HL-60/S4 (cell line): ENCODE measurements around the gene TPK1.
"Not testable (repeated sequence)": the region's sequence is repeated elsewhere in the genome, so short reads cannot be mapped to it uniquely, and the experiment has no call there.

Experiments used
- in situ Hi-C: fragments of 300-500 bp; cut with MboI; formaldehyde crosslinking; loops from 2 replicates; pipeline ENCODE4 v1.14.3; 2022; ENCODE audit warnings: low sequenced_read_pairs

TPK1 gene

DNA sequence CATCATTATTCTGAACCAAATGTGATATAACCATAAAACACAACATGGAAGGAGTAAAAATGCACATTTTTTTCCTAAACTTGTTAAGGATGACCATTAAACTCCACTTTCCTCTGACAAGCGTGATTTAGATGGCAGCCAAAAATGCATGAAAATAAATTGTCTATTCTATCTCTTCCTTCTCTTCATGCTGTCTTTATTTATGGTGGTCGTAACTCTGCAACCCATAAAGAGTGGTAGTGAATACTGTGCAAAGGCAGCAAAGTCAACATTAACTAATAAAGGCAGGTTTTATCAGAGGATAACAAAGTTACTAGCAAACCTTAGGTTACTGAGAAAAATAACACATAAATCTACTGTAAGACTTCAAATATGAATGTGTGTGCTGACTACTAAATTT lies 106.6 kb downstream of the TPK1 start:
- in situ Hi-C loops = no loop called here

DNA sequence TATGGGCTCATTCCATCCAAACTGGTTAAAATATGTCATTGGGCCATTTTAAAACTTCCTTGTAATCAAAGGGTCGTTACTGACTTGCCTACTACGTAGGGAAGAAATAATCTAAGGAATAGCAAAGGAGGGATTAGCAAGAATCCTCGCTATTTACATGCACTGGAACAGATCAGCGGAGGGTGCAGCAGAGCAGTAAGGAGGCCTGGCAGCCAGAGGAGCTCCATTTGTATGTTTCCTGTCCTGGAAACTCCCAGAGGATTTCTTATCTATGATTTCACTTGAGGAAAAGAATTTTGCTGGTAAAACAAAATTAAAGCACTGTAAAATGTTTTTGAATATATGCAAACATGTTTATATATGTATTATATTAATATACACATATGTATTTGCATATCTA lies 107.3 kb downstream of the TPK1 start:
- in situ Hi-C loops = no loop called here

DNA sequence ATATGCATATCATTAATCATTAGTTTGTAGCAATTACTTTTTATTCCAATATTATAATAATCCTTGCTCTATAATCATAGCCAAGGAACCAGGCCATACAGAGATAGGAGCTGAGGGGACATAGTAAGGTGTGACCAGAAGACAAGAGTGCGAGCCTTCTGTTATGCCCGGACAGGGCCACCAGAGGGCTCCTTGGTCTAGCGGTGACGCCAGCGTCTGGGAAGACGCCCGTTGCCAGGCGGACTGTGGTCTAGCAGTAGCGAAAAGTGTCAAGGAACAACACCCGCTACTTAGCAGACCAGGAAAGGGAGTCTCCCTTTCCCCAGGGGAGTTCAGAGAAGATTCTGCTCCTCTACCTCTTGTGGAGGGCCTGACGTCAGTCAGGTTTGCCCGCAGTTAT lies 109.0 kb downstream of the TPK1 start:
- in situ Hi-C loops = not testable (repeated sequence)

DNA sequence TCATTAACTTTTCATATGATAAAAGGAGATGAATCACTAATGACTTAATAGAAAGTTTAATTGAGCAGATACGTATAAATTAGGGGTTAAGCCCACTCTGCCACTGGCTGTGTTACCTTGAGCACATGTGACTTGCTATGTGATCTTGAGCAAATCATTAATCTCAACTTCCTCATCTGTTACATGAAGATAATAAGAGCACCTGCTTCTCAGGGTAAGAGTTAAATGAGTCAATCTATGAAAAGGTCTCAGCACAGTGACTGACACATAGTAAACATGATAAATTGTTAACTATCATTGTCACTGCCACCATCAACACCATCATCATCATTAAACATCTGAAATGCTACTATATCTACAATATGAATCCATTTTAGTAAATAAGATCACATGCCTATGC lies 110.8 kb downstream of the TPK1 start:
- in situ Hi-C loops = no loop called here

DNA sequence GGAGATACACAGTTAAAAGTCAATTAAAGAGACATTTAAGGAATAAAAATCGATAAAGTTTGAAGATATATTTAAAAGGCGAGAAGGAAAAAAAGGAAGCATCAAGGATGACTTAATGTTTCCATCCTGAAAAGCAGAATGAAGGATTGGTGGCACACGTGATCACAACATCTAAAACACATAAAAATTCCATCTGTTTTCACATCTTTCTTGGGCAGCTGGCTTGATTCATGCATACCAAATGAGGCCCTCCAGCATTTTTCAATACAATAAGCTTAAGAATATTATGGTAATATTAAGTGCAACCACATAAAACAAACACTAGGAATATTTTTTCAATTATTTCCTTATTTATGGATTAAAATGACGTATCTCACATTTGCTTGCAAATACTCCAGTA lies 112.6 kb downstream of the TPK1 start:
- in situ Hi-C loops = no loop called here

DNA sequence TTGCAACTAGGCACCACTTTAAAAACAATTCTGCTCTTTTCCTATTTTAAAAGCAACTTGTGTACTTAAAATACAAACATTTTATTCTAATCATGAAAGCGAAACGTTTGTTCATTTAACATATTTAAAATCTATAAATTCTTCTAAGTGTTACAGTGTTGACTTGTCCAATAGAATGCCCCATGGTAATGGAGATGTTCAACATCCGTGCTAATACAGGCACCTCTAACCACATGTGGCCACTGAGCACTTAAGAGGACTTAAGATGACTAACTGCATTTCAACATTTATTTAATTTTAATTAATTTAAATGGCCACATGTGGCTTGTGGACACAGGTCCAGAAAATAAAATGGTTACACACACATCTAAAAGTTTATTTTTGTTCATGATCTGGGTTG lies 115.1 kb downstream of the TPK1 start:
- in situ Hi-C loops = no loop called here

DNA sequence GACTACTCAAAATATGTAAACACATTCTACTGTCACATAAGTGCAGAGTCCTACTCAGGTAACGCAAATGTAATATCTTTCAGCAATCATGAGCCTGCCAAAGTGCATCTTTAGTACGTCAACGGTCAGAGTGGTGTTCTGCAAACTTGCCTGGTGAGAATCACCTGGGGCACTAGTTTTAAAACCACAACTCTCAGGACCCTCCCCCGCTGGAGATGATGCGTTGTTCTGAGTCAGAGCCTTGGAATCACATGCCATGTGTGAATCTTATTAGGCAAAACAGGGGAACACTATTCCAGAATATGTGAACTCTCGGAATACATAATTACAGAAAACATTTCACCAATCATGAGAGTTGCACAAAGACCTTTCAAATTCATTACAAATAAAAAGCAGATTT lies 115.7 kb downstream of the TPK1 start:
- in situ Hi-C loops = no loop called here

DNA sequence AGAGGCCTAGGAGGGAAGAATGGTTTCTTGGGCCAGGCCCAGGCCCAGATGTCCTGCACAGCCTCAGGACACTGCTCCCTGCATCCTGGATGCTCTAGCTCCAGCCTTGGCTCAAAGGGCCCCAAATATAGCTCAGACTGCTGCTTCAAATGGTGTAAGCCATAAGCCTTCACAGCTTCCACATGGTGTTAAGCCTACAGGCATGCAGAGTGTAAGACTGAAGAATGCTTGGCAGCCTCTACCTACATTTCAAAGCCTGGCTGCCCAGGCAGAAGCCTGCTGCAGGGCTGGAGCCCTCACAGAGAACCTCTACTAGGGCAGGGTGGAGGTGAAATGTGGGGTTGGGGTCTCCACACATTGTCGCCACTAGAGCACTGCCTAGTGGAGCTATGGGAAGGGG lies 118.1 kb downstream of the TPK1 start:
- in situ Hi-C loops = no loop called here

DNA sequence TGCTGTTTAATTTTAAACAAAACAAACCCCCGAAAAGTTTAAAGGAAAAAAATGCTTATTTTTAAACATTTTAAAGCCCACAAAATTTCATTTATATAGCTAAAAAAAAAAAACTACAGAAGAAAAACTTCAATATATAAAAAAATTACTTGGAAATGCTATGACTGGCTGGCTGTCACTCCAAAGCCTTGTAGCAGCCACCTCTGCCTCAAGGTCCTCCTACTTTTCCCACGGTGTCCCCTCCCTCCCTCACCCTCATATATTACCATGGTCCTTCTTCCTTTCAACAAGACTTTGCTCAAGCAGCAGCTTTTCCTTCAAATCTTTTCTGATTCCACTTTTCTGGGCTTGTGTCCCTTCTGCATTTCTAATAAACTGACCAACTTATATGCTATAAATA lies 122.0 kb downstream of the TPK1 start:
- in situ Hi-C loops = no loop called here

DNA sequence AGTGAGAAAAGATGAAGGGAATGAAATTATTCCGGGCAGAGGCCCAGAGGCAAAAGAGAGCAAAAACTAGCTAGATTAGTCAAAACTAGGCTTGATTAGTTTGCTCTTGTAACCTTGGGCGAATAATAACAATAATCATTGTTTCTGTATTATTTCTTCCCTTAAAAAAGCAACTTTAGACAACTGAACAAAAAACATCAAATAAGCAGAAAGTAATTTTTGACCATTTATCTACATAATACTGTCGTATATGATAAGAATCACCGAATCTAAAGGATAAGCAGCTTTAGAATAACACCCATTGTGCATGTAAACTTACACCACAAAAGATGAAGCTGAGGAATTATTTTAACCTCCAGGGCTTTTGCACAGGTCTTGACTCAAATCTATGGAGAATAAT lies 125.1 kb downstream of the TPK1 start:
- in situ Hi-C loops = no loop called here

DNA sequence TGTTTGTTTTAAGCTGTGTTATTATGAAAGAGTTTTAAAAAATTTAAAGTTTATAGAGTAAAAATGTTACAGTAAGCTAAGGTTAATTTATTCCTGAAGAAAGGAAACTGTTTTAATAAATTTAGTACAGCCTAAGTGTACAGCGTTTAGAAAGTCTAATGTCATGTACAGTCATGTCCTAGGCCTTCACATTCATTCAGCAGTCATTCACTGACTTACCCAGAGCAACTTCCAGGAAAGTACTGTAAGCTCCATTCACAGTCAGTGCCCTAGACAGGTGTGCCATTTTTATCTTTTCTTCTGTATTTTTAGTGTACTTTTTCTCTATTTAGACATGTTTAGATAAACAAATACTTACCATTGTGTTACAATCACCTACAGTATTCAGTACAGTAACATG lies 126.8 kb downstream of the TPK1 start:
- in situ Hi-C loops = no loop called here

DNA sequence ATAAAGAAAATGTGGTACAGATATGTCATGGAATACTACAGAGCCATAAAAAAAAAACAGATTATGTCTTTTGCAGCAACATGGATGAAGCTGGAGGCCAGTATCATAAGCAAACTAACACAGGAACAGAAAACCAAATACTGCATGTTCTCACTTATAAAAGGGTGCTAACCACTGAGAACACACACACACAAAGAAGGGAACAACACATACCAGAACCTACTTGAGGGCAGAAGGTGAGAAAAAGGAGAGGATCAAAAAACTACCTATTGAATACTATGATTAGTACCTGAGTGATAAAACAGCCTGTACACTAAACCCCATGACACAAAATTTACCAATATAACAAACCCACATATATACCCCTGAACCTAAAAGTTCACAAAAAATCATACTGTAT lies 144.6 kb downstream of the TPK1 start:
- in situ Hi-C loops = no loop called here

DNA sequence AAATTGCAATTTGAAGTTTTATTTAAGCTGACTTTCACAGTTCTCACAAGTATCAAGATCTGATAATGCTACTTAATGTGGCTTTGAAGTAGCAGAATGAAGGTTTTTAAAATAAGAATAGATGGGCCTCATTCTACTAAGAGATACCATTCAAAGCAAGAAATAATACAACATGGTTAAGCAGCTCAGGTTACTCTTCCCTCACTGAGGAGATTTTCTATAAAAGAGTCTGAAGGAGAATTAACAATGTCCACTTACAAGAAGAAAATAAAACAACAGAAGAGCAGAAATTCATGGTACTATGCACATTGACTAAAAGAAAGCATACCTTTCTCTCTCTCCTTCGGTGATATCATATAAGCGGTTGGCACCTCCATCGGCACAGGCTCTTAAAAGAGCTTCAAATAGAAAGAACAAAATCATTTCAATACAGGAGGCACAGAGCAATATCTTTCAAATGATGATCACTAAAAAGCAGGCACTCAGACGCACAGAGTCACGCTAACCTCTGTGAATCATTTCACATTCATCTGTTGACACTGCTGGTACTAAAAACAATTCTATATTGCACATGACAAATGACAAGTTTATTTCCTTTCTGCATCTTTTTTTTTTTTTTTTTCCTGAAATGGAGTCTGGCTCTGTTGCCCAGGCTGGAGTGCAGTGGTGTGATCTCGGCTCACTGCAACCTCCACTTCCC lies 153.1 kb downstream of the TPK1 start:
- in situ Hi-C loops = no loop called here

DNA sequence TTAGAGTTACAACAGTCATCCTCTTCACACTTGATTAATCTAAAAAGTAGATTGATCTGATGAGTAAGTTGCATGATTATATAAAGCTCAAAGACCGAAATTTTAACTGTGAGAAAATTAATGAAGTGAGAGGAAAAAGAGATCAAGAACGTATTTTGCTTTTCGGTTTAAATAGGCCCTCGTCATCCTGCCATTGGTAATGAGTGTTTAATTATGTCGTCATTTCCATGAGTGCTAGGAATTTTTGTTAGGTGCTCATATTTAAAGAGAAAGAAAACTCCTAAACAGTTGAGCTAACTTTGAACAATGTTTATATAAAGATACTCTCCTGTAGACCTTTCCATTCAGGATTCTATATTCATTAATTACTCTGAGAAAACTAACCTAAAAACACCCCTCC lies 159.4 kb downstream of the TPK1 start:
- in situ Hi-C loops = no loop called here

DNA sequence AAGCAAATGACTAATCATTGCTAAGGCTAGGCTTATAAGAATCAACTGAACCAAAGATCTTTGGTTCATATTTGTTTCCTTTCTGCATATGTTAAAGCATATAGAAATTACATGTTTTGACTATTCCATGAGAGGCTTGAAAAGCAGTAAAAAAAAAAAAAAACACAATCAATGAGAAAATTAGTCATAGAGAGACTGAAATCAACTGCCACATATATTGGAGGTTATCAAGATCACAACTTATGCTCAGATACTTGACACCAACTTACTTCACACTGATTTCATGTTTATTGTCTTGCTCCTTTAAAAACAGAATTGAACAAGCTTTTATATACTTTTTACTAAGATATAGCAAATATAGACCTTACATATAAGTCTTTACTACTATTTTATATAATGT lies 161.3 kb downstream of the TPK1 start:
- in situ Hi-C loops = no loop called here

DNA sequence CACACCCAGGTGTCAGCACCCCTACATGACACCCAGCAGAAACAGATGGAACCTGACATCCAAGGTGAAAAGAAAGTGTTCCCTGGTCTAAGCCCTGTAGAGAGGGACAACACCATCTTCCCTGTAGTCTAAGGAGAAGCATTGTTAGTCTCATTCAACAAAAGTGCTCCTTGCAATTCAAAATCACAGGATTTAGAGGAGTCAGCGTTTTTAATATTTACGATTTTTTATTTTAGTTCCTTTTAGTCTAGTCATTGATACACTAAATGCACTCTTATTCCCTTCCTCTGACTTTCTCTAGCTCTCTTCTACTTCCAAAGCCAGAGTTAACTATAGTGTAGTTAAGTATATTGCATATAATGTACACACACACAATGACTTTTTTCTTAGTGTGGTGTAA lies 163.0 kb downstream of the TPK1 start:
- in situ Hi-C loops = no loop called here

DNA sequence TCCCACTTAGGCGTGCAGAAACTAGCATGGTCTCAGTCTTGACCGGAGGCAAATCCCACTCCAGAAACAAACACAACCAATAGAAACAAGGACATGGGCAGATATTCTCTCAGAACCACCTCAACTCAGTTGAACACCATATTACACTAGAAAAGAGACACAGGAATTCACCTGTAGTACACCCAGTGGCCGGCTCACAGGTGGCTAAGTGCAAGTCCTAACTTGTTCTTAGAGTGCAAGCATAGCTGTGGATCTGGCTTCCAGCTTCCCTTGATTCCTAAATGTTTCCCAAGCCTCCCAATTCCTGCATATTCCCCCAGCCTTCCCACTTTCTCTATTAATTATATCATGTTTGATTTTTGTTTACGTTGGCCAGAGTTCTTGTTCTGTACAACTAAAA lies 164.4 kb downstream of the TPK1 start:
- in situ Hi-C loops = no loop called here

DNA sequence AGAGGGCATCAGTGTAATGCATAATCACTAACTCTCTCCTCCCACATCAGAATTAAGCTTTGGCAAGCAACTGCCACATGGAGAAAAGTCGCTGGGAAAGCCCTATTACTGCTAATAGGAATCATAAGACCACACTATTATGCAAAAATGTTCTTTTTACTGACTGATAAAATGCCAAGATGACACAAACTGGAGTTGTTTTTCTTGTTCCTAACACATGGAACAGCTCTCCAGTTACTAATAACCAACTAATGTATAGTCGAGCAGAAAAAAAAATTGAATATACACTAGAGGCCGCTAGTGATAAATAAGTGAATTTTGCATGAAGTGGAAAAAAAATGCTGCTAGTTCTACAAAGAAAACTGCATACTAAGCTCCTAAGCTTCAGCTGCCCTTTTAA lies 165.6 kb downstream of the TPK1 start:
- in situ Hi-C loops = no loop called here

DNA sequence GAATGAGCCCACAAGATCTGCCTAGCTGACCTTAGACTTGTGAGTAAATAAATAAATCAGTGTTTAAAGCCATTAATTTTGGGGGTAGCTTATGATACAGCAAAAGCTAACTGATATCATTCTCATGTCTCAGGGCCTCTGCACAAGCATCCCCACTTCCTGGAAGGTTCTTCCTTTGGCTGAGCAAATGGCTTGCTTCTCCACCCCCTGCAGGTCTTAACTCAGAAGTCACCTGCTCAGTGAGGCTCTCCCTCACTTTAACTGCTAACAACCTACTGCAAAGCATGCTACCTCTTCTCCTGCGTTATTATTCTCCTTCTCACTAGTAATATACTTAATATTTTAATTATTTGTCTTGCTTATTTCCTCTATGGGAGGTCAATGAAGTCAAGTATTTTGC lies 167.3 kb downstream of the TPK1 start:
- in situ Hi-C loops = no loop called here

DNA sequence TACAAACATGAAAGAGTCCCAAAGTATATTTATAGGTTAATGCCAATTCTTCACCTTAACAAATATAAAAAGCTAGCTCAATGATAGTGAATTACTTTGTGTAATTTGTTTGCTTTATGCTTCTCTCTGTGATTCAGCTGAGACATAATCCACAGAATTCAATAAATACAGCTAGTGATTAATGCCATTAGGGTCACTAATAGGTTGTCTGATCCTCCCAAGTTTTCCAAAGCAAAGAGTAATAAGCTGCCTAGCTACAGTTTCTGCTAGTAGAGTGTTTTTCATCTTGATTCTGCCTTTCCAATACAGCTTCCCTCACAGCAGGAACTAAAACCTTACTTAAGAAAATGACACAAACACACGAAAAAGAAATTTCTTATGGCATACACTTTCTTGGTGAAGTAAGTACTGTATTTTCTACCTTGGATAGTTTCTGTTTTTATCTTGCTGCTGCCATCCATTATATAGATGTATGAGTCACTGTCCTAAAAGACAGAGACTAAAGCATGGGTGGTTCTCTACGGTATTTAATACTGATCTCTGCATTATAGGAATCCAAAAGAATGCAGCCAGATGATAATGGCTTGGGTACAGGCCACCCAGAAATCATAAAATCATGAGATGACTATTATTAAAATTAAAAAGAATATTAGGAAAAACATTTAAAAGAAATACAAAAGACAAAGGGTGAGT lies 170.0 kb downstream of the TPK1 start:
- in situ Hi-C loops = no loop called here

DNA sequence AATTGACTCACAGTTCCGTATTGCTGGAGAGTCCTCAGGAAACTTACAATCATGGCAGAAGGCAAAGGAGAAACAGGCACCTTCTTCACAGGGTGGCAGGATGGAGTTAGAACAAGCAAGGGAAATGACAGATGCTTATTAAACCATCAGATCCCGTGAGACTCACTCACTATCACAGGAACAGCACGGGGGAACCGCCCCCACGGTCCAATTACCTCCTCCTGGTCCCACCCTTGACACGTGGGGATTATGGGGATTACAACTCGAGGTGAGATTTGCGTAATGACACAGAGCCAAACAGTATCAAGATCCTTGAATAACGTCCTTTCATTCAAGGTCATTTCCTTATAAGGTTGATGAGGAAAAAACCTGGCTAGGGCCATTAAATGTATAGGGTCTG lies 176.6 kb downstream of the TPK1 start:
- in situ Hi-C loops = no loop called here

DNA sequence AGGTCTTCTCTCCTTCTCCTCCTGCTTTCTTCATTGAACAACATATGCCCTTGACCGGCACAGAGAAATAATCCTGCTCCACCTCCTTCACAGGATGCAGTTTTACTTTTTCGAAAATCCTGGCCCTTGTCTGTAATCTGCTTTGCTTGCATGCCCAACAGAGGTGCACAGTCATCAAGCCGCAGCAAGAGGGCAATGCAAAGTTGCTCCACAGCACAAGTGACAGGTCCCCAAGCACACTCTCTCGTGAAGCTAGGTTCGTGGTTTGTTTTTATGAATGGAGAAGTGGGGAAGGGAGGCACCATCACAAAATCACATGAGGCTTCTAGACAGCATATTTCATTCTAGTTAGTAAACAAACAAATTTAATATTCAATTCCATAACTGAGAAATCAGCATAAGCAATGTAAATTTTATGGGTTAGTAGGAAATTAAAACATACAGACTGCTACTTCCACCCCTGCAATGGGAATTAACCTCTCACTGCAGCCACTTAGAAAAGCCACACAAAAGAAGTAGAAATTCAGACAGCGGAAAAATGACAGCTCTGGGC lies 178.8 kb downstream of the TPK1 start:
- in situ Hi-C loops = no loop called here

DNA sequence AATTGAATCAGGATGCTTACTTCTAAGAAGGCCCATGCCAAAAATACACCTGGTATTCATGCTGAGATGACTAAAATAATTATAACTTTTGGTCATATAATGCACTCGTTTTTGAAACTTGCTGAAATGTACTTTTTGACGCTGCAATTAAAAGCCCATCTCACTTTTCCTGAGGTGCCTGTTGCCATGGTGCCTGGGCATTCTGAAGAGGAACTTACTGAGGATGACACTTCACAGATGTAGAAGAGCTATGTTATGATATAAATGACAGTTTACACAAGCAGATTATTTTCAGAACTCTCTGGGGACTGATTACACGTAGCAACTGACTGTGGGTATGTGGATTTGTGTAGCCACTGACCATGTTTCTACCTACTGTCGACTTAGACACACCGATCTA lies 182.4 kb downstream of the TPK1 start:
- in situ Hi-C loops = no loop called here
